Stimulated activated naive CD8-positive, alpha-beta T cell treated with anti-CD3 and anti-CD28 coated beads, Interleukin-15, Interleukin-2, amounts not matched to agents 100 U/mL and 50 U/mL, for 24 hours (primary cell): ENCODE measurements around the gene MRPL12.
A peak's percentile ranks its signal among the peaks of the same experiment; 100 is the strongest.

Experiments used
- ATAC-seq: fragments of 150-1000 bp; cut with Tn5 transposase; one replicate; pipeline ENCODE4 v1.10.0; 2021
- DNase-seq: peaks from one replicate; pipeline ENCODE4 v3.0.0; 2021

Gene MRPL12

DNA sequence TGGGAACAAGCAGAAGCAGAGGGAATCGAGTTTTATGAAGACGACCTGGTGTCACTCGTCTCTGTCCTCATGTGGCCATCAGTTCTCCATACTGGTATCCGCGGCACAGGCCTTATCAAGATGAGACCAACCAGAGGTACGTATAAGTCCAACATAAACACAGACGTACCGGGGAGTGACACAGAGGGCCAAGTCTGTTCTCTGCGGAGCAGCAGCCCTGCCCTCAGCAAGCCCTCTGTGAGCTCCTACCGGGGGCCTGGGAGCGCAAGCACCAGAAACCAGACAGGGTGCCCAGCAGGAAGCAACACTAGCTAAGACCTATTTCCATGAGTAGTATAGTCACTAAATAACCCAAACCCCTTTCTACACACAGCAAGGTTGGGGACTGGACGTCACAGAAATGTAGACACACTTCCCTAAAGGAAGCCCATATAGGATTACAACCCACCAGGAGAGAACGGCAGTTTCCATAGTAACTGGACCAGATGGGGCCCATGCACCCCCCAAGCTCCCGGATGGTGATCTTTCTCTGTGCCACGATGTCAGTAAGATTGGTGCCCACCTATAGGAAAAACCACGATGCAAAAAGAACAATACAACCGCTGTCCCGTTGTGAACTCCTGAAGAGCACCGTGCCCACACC lies 20.5 kb upstream of the MRPL12 start:
- DNase-seq = no peak
- no peak for ATAC-seq

DNA sequence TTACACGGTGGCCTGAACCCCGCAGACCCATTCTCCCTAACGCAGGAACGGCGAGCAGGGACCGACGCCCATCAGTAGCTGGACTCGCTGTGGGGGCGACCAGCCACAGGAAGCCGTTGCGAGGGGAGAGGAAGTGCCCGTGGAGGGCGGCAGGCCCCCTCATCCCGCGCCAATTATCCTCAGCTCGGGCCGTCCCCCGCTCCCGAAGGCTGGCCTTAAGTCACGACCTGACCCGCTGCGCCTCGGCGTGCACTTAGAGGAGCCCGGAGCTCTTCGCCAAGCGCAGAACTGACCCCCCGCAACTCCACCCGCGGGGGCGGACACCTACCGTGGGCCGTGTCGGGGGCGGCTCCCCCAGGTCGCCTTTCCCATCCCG lies 20.0 kb upstream of the MRPL12 start:
- no peak for ATAC-seq

DNA sequence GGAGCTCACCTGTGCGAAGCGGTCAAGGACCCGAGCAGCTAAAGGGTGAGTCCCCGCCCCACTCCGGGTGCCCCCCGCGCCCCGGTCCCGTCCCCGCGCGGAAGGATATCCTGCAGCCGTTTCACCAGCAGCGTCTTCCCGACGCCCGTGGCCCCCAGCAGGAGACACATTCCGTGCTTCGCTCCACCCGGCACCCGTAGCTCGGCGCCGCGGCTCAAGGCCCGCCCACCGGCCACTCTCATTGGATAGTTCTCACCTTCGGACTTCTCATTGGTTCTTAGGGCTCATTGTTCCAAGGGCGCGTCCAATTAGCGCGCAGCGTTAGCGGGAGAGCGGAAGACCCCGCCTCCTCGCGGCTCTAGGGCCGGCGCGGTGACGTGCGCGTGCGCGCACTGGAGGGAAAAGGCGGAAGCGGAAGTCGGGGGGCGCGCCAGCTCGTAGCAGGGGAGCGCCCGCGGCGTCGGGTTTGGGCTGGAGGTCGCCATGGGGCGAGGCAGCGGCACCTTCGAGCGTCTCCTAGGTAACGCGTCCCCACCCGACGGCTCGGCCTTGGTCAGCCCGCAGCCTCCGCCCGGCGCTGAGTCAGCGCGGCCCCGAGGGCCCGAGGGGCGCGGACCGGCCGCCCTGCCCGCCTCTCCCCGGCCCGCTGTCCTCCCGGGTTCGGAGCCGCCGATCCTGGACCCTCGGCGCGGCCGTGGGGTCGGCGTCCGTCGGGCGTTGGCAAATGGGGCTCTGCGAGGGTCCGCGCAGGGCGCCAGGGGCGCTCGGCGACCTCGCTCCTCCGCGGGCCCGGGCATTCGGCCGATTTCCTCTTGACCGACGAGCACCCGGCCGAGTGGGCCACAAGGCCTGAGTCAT lies 19.4 kb upstream of the MRPL12 start, which contains the start of the genes ARL16 and HGS:
TSS of gene ARL16 (minus strand) at position 214 of the 858 bp plus-strand sequence. CDS start at position 170, 44 bp downstream.
TSS of gene HGS (plus strand) at position 428 of the 858 bp plus-strand sequence. CDS start at position 484, 56 bp downstream.
- ATAC-seq (peak; percentile 94), DNase-seq (peak; percentile 98)

More for the DNA sequence above, 20.0 kb upstream of the MRPL12 start:
- no peak for DNase-seq

DNA sequence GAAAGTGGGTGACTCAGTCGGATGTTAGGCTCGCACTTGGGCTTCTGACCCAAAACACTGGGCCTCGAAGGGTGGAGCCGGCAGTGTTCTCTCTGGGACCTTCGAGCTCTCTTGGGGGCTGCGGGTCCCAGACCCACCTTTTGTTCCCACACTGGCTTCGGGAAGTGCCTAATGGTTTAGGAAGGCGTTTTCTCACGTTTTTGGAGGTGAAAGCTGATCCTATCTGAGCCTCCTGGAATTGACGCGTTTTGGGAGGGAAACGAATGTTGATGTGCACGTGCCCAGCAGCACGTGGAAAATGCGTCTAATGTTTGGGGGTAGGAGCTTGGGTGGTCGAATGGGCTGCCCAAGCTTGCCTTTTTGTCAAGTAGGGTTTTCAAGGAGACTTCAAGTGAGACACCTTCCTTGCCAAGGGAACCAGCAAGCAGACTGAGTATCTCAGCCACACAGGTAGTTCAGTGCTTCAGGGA lies 18.7 kb upstream of the MRPL12 start:
- no peak for ATAC-seq
- peak; percentile 47 for DNase-seq

DNA sequence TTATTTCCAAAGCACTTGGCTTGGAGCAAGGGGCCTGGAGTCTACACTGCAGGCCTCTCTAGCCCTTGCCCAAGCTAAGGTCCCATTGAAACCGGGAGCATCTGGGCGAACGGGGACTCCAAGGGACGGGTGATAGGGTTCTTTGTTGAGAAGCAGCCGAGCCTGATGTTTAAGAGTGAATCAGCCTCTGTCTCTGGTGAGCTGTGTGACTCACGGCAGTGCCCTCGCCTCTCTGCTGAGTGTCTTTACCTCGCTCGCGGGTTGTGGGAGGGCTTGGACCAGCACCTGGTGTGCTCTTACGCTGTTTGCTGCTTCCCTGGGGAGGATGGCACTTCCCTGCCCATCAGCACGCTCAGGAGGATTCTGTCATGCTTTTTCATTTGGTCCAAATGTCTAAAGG lies 18.1 kb upstream of the MRPL12 start:
- ATAC-seq = peak; percentile 48

DNA sequence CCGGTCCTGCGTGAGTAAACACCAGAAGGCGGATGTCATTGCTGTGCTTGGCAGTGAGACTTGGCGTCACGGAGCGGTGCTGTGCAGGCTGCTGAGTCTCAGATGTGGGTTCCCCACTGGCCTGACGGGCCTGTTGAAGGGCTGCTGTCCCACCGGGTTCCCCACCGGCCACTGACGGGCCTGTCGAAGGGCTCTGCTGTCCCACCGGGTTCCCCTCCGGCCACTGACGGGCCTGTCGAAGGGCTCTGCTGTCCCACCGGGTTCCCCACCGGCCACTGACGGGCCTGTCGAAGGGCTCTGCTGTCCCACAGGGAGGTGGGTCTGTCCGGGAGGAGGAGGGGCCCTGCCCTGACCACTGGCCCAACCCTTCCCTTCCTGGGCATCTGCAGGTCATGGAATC lies 16.6 kb upstream of the MRPL12 start:
- no peak for DNase-seq
- no peak for ATAC-seq

More for the DNA sequence above, 18.1 kb upstream of the MRPL12 start:
- DNase-seq = peak; percentile 66

DNA sequence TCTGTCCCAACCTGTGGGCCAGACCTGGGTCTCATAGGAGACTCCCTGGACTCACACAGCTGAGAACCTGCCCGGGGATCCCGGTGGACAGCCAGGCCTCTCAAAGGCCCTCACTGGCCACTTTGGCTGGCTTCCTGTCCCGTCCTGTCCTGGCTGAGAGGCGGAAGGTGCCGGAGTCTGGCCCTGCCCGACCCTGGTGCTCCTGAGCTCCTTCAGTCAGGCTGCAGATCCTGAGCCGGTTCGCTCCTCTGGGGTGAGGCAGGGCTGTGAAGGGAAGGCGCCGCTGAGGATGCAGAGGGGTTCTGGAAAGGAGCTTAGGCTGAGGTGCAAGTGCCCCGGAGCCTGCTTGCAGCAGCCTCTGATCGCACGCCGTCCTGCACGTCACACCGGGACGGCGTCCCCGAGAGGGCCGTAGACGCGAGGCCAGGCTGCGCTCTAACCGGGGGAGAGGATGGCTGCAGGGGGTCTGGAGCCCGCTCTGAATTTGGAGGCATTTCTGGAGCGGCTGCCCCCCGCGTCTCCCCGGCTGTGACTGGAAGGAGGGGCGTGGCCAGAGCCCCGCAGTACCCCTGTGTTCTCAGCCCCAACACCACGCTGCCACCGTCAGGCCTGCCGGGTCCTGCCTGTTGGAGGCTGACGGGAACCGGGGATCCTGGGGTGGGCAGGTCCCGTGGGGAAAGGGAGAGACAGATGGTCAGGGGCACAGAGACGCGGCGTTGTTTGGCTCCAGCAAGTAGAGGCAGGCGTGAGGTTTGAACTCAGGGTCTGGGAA lies 15.2 kb upstream of the MRPL12 start:
- DNase-seq = no peak
- ATAC-seq = no peak

DNA sequence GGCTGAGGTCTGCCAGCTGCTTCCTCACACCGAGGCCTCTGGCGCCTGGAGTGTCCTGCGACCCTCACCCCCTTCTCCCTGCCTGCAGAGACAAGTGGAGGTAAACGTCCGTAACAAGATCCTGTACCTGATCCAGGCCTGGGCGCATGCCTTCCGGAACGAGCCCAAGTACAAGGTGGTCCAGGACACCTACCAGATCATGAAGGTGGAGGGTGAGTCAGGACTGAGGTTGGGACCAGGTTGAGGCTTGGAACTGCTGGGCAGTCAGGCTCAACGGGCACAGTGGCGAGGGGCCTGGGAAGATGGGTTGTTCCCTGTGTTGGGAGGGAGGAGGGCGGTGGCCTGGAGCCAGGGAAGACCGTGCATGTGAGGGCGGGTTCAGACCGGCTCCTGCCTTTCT lies 14.6 kb upstream of the MRPL12 start:
- ATAC-seq (no peak), DNase-seq (no peak)

DNA sequence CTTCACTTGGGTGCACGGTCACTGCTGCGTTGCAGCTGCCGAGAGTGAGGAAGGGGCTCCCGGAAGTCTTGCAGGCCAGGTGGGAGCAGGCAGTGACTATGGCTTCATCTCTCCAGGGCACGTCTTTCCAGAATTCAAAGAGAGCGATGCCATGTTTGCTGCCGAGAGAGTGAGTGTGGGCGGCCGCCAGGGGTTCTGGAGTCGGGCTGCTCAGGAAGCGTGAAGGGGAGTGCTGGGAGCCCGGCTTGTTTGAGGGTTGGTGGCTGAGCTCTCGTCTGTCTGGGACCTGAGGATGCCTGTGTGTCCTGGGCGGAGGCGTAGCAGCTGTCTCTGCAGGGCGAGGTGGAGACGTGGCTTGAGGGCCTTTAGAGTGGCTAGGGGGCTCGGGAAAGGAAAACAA lies 13.1 kb upstream of the MRPL12 start:
- DNase-seq (no peak), ATAC-seq (no peak)

DNA sequence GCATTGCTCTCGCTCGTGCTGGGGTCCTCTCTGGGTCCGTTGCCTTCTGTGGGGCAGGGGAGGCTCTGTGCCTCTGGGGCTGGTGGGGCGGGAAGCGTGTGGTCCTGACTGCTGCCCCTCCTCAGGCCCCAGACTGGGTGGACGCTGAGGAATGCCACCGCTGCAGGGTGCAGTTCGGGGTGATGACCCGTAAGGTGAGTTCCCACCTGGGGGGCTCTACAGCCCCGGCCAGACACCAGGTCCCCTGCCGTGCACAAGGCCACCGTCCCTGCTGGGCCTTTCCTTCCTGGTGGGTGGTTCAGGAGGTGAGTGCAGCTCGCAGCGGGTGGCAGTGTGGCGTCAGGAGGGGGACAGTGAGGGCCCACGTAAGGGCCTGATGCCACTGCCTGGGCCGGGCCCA lies 12.6 kb upstream of the MRPL12 start:
- DNase-seq (no peak), ATAC-seq (no peak)

DNA sequence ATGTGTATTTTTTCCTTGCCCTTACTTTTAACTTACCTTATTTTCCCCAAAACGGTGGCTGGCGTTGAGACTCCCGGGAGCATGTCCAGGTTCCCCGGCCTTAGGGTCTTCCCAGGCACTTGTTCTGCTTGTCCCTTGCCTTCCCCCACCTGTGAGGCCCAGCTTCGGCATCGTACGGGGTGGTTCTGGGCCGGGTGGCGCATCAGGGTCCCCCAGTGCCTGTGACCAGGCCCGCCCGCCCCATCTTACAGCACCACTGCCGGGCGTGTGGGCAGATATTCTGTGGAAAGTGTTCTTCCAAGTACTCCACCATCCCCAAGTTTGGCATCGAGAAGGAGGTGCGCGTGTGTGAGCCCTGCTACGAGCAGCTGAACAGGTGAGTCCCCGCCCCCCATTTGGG lies 12.0 kb upstream of the MRPL12 start:
- DNase-seq = no peak
- ATAC-seq = no peak

DNA sequence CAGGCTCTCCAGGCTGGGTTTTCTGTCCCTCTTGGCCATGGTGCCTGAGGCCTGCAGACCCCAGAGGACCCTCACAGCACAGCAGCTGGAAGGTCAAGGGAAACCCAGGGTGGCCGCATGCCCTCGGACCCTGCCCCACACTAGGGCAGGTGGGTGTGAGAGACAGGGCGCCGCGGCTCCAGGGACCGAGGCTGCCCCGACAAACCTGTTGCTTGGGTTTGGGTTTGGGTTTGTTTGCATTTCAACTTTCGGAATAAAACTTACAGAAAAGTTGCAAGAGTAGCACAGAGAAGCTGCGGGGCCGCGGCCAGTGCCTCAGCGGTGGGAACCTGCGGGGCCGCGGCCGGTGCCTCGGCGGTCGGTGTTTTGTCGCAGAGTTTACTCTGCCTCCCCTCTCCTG lies 11.6 kb upstream of the MRPL12 start:
- no peak for DNase-seq
- ATAC-seq = no peak

DNA sequence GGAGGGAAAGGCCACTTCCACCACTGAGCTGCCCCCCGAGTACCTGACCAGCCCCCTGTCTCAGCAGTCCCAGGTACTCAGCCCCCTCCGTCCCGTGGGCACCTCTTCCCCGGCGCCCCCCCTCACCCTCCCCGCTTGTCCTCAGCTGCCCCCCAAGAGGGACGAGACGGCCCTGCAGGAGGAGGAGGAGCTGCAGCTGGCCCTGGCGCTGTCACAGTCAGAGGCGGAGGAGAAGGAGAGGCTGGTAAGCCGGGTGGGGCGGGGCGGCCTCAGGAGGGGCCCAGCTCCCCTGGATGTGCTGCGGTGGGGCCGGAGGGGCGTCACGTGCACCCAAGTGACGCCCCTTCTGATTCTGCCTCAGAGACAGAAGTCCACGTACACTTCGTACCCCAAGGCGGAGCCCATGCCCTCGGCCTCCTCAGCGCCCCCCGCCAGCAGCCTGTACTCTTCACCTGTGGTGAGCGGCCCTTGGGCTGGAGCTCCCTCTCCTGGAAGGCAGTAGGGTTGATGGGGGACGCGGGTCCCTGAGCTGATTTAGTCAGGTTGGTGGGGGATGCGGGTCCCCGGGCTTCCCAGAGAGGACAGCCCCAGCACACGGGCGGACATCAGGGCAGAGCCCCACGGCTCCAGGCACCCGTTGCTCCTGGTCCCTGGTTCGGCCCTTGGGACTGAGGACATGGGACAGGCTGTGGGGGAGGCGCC lies 9.5 kb upstream of the MRPL12 start:
- DNase-seq (no peak), ATAC-seq (no peak)

DNA sequence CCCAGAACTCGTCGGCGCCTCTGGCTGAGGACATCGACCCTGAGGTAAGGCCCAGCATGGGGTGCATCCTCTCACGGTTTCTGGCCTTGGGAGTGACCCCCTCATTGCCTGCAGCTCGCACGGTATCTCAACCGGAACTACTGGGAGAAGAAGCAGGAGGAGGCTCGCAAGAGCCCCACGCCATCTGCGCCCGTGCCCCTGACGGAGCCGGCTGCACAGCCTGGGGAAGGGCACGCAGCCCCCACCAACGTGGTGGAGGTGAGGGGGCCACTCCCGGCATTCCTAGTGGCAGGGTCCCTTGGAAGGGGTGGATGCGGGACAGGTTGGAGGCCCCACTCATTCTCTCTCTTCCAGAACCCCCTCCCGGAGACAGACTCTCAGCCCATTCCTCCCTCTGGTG lies 8.4 kb upstream of the MRPL12 start:
- DNase-seq (no peak), ATAC-seq (no peak)

DNA sequence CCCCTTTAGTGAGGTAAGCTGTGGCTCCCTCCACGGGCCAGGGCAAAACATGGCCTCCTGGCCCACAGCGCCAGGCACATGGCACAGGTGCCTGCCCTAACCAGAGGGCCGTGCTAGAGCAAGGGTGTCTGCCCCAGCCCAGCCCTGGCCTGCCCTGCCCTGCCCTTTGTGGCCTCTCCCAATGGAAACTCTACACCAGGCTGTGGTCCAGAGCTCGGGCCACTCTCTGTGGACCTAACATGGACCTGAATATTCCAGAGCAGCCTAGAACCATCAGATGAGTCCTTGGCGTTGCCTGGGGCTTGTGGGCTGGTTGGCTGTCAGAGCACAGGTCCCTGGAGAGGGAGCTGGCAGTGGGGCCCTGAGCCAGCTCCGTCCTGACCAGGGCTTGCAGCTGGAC lies 8.0 kb upstream of the MRPL12 start:
- ATAC-seq = no peak
- no peak for DNase-seq

DNA sequence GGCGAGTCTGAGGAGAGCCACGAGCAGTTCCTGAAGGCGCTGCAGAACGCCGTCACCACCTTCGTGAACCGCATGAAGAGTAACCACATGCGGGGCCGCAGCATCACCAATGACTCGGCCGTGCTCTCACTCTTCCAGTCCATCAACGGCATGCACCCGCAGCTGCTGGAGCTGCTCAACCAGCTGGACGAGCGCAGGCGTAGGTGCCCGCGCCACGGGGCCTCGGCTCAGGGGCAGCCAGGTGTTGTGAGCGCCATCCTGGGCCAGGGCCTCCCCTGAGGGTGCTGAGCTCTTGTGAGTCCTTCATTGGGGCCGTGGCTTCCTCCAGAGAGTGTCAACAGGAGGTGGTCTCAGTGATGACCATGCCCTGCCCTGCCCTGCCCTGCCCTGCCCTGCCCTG lies 7.4 kb upstream of the MRPL12 start:
- ATAC-seq (no peak), DNase-seq (no peak)

DNA sequence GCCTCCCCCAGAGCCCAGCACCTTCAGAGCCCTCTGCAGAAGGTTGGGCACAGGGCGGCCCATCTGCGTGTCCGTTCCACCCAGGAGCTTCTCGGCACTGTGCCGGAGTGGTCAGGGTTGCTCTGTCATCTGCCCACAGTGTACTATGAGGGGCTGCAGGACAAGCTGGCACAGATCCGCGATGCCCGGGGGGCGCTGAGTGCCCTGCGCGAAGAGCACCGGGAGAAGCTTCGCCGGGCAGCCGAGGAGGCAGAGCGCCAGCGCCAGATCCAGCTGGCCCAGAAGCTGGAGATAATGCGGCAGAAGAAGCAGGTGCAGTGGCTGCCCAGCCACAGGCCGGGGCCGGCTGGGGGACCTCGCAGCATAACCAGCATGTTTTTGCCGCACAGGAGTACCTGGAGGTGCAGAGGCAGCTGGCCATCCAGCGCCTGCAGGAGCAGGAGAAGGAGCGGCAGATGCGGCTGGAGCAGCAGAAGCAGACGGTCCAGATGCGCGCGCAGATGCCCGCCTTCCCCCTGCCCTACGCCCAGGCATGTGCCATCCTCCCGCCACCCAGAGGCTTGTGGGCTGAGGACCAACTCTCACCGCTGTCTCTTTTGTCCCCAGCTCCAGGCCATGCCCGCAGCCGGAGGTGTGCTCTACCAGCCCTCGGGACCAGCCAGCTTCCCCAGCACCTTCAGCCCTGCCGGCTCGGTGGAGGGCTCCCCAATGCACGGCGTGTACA lies 6.8 kb upstream of the MRPL12 start:
- DNase-seq (no peak), ATAC-seq (no peak)

DNA sequence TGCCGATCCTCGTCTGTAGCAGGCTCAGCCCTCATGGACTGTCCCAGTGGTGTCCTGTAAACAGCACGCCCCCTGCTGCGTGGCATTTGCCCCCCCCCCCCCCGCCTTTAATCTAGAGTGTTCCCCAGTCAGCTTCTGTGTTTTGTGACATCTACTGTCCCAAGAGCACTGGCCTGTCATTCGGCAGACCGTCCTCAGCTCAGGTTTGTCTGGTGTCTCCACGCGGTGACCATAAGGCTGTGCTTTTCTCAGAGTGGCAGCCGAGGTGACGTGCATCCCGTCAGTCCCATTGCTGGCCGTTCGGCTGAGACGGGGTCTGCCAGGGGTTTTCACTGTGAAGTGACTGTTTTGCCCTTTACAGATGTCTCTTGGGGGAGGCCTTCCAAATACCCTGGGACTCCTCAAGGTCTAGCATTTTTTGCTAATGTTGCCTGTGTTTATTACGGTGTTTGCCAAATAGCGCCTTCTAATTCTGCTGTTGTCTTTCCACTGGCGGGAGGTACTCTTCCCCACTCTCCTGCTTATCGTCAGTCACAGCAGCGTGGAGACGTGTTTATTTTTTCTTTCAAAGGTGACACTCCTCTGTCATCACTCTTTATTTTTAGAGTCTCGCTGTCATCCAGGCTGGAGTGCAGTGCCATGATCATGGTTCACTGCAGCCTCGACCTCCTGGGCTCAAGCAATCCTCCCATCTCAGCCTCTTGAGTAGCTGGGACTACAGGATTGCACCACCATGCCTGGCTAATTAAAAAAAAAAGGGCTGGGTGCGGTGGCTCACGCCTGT lies 5.7 kb upstream of the MRPL12 start:
- ATAC-seq (no peak), DNase-seq (no peak)

DNA sequence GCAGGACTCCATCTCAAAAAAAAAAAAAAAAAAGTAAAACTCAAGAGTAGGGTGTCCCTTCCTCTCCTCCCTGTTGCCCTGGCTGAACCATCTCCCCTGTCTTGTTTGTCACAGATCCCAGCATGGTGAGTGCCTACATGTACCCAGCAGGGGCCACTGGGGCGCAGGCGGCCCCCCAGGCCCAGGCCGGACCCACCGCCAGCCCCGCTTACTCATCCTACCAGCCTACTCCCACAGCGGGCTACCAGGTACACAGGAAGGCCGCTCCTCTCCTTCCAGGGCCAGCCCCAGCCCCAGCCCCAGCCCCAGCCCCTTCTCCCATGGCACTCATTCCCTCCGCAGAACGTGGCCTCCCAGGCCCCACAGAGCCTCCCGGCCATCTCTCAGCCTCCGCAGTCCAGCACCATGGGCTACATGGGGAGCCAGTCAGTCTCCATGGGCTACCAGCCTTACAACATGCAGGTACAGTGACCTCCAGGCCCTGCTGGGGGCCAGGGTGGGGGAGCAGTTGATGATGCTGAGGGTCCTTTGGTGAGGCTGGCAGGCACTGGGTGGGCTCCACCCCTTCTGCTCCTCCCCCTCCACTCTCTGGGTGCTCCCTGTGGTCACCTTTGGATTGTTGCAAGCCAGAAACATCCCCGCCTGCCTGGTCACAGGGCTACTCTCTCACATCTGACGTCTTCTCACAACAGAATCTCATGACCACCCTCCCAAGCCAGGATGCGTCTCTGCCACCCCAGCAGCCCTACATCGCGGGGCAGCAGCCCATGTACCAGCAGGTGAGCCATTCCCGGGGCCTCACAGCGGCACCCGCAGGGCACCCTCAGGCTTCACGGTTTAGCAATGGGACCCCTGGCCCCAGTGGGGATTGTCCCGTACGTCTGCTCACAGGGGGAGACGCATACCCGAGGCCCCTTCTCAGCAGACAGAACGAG lies 2.5 kb upstream of the MRPL12 start:
- ATAC-seq = no peak
- DNase-seq = no peak
